NCI-H345 treated with DMSO at 0.1 percent for 48 hours (cell line): ENCODE results near the gene CCDC78.
A peak's percentile ranks its signal among the peaks of the same experiment; 100 is the strongest.

Experiments
- DNase-seq: peaks from one replicate; lab custom pipeline; 2025; ENCODE audit not compliant: unreplicated experiment; lab: John Stamatoyannopoulos, UW

CCDC78 gene

GRCh38 chr16:711548-712320 is 14.5 kb downstream of the CCDC78 start:
- peak; percentile 31 for DNase-seq

GRCh38 chr16:711084-711483 is 15.2 kb downstream of the CCDC78 start:
- DNase-seq: no peak

- no peak for DNase-seq
These were observed 15.7 kb downstream of the CCDC78 start for GRCh38 chr16:710500-711075.

- peak; percentile 76 for DNase-seq
These were observed 16.4 kb downstream of the CCDC78 start for GRCh38 chr16:709566-710499.

- no peak for DNase-seq
These were observed 17.3 kb downstream of the CCDC78 start for GRCh38 chr16:708959-709358.

- no peak for DNase-seq
These were observed 18.2 kb downstream of the CCDC78 start for GRCh38 chr16:708019-708418.

GRCh38 chr16:707062-707538 is 19.1 kb downstream of the CCDC78 start:
- DNase-seq: peak; percentile 21

- DNase-seq: no peak
These were observed 19.8 kb downstream of the CCDC78 start for GRCh38 chr16:706189-707061.

- peak; percentile 63 for DNase-seq
These were observed 20.6 kb downstream of the CCDC78 start, which contains the start of gene FBXL16 for GRCh38 chr16:705431-706188. Gene FBXL16, minus strand, starts transcription at chr16:705801. Its CDS starts 8,396 bp downstream, at chr16:697405.

GRCh38 chr16:704552-705380 is 21.5 kb downstream of the CCDC78 start:
- no peak for DNase-seq

GRCh38 chr16:704047-704446 is 22.2 kb downstream of the CCDC78 start:
- DNase-seq: no peak

GRCh38 chr16:703406-703805 is 22.8 kb downstream of the CCDC78 start:
- no peak for DNase-seq

GRCh38 chr16:702341-702740 is 23.9 kb downstream of the CCDC78 start:
- no peak for DNase-seq

GRCh38 chr16:700684-701584 is 25.3 kb downstream of the CCDC78 start:
- no peak for DNase-seq

- DNase-seq: no peak
These were observed 27.2 kb downstream of the CCDC78 start for GRCh38 chr16:698911-699671.

GRCh38 chr16:695355-696089 is 30.7 kb downstream of the CCDC78 start:
- DNase-seq: peak; percentile 88
